GM18526 (cell line): ENCODE results near the gene C14orf132.

ENCODE experiments used
- POLR2A ChIP-seq: IDR thresholded peaks from 3 replicates; pipeline ENCODE4 v1.6.1; 2011; ENCODE audit not compliant: insufficient read length; ENCODE audit errors: extremely low read depth

C14orf132 gene

DNA sequence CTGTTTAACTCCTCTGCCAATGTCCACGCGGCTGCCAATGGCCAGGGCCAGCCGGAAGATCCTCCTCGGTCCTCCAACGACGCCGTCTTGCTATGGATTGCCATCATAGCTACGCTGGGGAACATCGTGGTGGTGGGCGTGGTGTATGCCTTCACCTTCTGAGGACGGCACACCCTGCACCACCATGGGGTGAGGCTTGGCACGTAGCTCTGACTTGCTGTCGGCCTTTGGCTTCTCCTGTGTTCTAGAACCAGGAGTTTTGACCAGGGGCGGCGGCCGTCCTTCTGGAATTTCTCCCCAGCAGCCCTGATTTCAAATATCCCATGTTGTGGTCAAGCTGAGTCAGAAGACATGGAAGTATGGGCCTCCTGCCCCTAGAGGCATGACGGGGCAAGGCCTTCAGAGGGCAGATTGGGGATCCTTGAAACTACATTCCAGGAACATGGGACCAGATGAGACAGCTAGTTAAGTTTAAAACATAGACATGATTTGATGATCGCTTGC lies 47.5 kb downstream of the C14orf132 start:
- no peak for TF ChIP-seq POLR2A

DNA sequence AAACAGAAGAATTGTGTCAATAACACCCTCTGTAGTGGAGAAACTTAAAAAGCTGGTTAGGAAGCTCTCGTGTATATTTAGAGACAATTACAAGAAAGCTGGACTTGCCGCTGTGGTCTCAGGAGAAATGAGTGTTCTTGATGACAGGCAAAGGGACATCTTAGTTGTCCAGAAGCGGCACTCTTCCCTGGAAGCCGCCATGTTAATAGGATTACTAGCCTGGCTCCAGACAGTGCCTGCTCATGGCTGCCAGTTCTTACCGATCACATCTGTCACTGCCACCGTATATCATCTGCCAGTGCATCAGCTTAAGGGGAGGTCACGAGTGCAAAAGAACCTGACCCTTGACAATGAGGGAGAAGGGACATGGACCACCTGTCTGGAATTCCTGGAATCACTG lies 48.9 kb downstream of the C14orf132 start:
- TF ChIP-seq POLR2A, result no peak

DNA sequence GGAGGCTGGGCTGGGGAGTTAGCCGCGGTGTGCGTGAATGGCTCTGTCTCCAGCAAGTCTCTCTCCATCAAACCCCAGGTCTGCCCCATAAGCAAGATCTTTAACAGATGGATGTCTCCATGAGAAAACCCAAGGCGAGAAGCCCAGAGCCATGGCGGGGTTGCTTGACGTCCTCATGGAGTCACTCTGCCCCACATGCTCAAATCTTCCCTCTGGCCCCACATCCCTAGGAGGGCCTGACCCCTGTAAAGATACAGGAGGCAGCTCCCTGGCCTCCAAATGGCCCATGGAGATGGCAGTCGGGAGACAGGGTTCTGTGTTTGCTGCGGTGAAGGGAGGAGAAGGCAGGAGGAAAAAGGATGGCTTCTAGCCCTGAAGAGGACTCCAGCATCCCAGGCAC lies 49.3 kb downstream of the C14orf132 start:
- no peak for TF ChIP-seq POLR2A

DNA sequence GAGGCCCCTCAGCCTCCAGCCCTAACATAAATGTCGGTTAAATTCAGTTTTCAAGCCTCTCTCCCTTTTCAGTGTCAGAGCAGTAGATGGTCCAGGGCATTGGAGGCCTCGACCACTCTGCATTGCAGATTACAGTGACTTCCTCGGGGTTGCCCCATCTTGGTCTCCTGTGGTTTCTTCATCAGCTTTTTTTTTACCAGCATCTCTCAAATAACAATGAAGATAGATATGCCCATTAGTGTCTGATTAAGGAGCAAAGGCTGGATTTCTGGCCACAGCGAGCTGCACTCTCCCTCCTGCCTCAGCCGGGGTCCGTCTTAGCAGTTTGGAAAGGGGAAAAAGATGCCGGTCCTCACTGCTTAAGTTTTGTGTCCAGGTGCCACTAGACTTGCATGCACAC lies 49.7 kb downstream of the C14orf132 start:
- no peak for TF ChIP-seq POLR2A

DNA sequence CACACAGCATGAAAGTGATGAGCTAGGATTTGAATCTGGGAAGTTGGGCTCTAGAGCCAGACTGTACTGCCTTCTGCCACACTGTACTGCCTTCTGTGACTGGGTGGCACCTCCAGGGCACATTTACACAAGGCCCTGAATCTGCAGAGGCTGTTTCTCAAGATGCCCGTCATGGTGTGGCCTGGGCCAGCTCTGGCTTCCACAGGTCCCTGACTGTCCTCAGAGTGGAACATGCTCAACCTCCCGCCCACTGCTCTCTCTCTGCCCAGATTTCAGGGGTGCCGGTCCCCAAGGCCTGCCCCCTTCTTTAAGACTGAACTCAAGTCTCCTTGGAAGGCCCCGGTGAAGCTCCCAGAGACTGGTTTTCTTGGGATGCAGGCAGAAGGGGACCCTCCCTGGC lies 50.2 kb downstream of the C14orf132 start:
- no peak for TF ChIP-seq POLR2A

DNA sequence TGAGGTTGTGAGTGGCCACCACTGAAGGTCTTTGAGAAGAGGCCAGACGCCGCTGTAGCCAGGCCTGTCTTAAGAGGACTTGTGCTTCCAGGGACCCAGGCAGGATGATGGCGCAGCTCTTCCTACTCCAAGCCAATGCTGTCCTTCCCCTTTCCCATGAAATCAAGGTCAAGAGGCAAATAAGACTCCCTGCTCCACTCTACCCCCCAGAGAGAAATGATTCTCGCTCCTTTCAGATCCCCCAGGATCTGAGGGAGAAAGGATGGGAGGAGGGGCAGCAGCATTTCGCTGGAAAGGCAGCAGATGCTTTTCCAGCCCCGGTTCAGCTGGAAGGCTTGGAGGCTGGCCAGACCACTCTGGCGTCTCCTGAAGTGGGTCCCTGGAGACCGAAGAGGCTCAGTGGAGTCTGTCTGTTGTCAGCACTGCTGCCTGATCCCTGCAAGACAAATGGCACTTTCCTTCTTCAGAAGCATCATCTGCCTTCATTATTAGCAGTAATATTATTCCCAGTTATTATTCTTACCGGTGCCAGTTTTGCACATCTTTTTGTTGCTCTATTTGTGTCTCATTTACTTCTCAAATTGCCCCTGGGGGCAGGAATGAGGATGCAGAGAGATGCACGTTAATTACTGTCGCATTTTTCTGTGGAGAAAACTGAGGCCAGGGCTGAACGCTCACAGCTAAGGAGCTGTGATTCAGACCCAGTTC lies 51.4 kb downstream of the C14orf132 start:
- TF ChIP-seq POLR2A, result no peak

DNA sequence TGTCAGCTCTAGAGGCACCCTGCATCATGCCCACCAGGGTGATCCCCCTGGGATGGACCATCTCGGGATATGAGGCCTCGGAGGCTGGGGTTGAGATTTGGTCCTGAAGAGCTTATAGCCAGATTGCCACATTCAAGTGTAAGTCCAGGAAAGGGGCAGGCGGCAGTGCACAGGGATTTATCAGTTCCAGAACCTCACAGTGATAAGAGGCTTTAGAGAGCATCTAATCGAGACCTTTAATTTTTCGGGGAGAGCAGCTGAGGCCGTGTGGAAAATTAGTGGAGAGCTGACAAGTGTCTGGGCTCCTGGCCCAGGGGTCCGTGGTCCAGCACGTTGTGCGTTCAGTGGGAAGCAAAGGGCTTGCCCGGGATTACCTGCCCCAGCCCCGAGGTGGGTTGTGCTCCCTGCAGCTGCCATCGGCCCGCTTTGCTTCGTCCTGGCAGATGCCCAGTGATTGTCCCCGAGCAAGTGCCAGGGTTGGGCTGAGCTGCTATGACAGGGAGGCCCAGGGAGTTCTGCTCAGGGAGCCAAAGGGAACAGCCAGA lies 52.1 kb downstream of the C14orf132 start:
- no peak for TF ChIP-seq POLR2A

DNA sequence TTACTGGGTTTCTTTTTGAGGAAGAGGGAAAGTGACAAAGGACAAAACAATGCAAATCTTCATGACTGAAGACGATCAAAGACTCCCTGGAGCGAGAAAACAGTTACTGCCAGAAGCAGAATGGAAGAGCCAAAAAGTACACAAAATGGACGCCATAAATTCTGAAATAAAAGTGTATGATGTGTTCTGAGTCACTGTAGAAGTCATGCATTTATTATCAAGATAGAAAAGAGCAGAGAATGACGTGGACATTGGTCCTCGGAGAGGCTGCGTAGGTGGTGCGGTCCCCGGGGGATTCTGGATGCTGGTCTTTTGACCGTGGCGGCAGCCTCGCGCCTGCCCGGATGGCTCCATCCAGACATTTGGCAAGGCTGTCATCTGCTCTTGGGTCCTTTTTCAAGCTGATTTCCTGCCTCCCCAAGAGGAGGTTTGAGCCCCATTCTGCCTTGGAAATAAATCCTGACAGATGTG lies 52.8 kb downstream of the C14orf132 start:
- no peak for TF ChIP-seq POLR2A

DNA sequence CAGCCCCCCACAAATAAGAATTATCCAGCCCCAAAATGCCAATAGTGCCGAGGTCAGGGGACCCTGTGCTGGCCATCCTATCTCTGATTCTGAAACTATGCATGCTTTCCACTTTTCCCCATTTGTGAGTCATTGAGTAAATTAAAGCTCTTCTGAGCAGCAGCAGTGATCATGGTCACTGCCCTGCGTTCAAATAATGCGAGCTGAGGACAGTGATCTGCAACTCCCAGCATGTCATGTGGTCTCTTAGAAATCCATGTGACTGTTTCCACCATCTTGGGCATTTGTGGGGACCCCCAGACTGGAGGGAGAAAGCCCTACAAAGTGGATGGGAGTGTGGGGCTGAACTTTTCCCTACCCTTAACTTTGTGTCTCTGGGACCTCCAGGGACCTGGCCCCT lies 53.8 kb downstream of the C14orf132 start:
- TF ChIP-seq POLR2A, result no peak

DNA sequence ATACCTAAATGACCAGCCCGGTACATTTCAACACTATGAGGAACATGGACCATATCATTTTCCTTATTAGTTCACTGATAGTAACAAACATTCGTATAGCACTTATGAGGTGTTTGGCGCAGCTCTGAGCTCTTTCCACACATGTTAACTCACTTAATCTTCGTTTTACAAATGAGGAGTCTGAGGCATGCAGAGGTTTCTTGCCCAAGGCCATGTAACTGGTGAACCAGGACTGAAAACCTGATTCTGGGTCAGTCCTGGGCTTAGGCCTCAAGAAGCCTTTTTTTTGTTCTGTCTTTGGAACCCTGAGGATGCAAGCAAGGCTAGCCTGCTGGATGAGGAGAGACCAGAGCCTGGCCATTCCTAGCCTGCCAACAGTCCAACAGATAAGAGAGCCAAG lies 55.0 kb downstream of the C14orf132 start:
- TF ChIP-seq POLR2A, result no peak

DNA sequence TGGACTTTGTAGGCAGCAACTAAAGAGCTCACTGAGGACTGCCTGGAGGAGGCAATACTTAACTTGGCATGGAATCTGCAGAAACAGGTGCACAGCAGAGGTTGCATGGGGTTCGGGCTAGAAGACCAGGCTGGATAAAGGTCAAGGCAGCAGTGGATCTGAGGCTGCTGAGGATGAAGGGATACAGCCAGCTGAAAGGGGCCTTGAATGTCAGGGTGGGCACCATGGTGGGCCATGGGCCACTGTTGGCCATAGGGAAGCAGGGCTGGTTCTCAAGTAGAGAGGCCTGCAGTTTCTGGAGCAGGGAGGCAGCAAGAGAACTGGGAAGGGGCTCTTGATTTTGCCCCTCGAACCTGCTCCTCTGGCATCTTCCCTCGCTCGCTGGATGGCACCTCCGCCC lies 55.5 kb downstream of the C14orf132 start:
- TF ChIP-seq POLR2A, result no peak

DNA sequence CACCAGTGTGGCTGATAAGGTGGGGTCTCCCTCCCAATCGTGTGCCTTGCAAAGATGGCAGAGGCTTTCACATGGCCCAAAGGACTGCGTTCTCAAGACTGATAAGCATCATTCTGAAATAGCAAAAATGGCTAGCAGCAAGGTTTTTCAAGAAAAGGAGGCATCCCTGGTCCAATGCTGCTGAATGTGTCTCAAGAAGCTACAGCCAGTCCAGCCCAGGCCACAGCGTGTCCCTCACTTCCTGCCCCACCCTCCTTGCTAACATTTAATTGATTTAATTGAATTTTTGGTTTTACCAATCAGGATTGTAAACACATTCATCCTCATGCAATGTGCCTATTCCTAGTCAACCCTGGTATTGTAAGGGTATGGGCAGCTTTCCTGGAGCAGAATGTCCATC lies 55.9 kb downstream of the C14orf132 start:
- TF ChIP-seq POLR2A, result no peak

DNA sequence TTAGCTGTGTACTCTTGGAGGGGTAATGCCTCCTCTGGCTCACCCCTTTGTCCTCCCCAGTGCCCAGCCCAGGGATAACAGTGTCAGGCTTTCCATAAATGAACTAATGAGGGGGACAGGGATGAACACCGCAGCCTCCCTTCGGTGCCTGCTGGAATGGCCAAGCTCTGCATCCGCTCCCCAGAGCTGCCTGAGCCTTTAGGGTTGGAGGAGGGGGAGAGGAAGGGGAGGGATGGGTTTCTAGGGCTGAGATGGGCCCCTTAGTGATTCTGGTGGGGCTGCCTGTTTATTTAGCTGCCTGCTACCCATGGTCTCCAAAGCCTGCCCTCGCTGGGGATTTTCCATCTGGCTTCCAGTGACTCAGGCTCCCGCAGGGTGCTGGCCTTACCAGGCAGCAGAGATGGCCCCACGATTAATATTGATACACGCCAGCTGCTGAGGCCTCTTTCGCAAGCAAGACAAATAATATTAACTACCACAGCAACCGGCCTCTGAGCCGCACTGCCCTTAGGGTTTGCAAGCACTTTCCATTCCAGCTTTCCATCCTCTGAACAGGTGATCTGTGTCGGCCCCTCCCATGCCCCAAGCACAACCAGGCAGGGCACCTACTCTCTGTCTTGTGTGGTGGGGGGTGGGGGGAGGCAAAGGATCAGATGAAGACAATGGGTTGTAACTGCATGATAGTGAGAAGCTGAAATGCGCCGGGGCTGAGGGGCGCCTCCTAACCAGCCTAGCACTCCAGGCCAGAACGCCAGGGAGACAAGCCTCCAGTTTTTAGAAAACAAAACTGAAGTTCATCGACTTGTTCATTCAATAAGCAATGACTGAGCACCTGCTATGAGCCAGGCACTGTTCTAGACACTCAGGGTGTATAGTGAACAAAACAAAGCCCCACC lies 56.7 kb downstream of the C14orf132 start:
- TF ChIP-seq POLR2A, result no peak

DNA sequence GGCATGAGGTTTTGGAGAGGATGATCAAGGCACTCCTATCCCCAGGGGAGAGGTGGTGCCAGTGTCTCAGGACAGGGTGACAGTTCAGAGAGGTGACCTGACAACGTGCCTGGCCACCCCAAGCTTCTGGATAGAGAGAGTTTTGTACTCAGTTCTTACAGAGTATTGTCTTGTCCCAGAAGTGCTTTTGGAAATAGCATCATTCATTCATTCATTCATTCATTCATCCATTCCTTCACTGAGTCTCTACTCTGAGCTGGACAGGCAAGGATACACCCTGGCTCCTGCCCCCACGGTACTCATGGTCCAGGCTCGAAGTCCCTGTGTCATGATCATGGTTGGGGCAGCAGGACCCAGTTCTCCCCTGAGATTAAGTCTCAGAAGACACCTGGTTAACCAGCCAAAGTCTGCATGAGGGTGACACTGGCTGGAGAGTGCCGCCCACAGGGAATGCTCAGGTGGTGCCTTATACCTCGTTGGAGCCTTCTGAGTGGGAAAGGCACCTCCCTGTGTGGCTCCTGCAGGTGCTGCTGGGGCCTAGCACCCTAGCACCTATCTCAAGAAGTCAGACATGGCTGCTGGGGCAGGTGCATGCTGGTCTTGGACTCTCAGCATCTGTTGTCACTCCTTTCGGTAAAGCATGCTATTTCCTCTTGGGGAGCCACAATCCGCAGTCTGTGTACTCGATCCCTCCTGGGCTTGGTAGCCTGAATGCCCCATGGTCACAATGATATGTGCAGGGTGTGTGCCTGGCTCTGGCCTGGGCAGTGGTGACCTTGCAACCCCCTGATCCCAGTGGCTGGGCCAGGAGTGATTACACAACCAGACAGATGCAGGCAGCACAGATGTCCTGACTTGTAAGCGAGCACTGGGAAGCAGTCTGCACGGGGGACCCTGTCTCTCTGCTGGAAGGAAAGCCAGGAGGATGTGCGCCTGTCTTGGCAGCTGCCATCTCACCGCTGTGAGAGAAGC lies 57.8 kb downstream of the C14orf132 start:
- TF ChIP-seq POLR2A, result no peak

DNA sequence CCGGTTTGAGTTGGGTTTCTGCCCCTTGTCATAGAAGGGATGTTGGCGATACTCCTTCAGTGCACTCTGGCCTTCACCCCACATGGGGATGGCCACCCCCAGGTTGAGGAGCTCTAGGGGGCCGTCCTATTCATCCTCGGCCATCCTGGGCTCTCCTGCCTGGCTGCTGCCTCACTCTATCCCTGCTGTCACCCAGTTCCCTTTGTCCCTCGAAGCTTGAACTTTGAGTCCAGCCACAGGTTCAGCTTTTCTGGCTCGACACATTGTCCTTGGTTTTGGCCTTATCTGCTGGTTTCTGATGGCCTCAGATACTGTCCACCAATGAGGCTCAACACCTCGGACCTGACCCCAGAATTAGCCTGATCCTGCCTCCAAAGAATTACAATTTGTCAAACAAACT lies 58.6 kb downstream of the C14orf132 start:
- no peak for TF ChIP-seq POLR2A
